Nephron progenitor cell (in vitro differentiated cells): ENCODE measurements around the gene DOCK9.

Experiments used
- DNase-seq: peaks from one replicate; pipeline ENCODE4 v3.0.0; 2021
- H3K27ac Mint-ChIP-seq: 2 replicates; pipeline ENCODE4 v1.8.0; 2021; ENCODE audit warnings: mild to moderate bottlenecking, moderate library complexity, mixed read lengths
- H3K27me3 Mint-ChIP-seq: 2 replicates; pipeline ENCODE4 v1.8.0; 2021; ENCODE audit warnings: mild to moderate bottlenecking, low read depth, mixed read lengths; ENCODE audit not compliant: poor library complexity
- H3K36me3 Mint-ChIP-seq: 2 replicates; pipeline ENCODE4 v1.8.0; 2021; ENCODE audit warnings: low read depth, mixed read lengths
- H3K4me1 Mint-ChIP-seq: 2 replicates; pipeline ENCODE4 v1.8.0; 2021; ENCODE audit warnings: mixed read lengths
- H3K4me3 Mint-ChIP-seq: 2 replicates; pipeline ENCODE4 v1.8.0; 2021; ENCODE audit warnings: mild to moderate bottlenecking, moderate library complexity, mixed read lengths
- H3K9me3 Mint-ChIP-seq: 2 replicates; pipeline ENCODE4 v1.8.0; 2021; ENCODE audit warnings: mild to moderate bottlenecking, moderate library complexity, mixed read lengths
- TF ChIP-seq, protein P1 (sequence below): fragments of 200-600 bp; sonication (generic); IDR thresholded peaks from 2 replicates; pipeline ENCODE4 v1.5.0; 2021; ENCODE audit warnings: antibody characterized with exemption

The DOCK9 gene

DNA sequence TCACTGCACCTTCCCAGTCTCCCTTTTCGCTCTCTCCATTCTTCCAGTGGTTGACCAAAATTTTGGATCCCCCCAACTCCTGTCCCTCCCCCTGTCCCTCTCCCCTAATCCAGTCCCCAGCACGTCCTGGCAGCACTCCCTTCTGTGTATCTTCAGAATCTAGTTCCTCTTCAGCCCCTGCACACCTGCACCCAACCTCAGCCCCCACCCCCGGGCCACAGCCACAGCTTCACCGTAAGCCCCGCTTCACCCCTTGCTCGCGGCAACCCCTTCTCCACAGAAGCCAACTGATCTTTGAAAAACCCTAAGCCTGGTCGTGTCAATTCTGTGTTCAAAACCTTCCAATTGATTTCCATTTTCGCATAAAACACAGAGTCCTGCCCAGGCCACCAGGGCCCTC, 189.9 kb downstream of the DOCK9 start:
- H3K4me1 Mint-ChIP-seq: peaks cover 19% of the 10 kb centered on the region
- no peak for DNase-seq
- H3K27me3 Mint-ChIP-seq: peaks cover 15% of the 10 kb centered on the region
- H3K27ac Mint-ChIP-seq: no peak overlapping the region
- no peaks in the 10 kb centered on the region for H3K9me3 Mint-ChIP-seq
- no peak overlapping the region for H3K4me3 Mint-ChIP-seq
- H3K36me3 Mint-ChIP-seq: no peaks in the 10 kb centered on the region
- TF ChIP-seq, protein P1, sequence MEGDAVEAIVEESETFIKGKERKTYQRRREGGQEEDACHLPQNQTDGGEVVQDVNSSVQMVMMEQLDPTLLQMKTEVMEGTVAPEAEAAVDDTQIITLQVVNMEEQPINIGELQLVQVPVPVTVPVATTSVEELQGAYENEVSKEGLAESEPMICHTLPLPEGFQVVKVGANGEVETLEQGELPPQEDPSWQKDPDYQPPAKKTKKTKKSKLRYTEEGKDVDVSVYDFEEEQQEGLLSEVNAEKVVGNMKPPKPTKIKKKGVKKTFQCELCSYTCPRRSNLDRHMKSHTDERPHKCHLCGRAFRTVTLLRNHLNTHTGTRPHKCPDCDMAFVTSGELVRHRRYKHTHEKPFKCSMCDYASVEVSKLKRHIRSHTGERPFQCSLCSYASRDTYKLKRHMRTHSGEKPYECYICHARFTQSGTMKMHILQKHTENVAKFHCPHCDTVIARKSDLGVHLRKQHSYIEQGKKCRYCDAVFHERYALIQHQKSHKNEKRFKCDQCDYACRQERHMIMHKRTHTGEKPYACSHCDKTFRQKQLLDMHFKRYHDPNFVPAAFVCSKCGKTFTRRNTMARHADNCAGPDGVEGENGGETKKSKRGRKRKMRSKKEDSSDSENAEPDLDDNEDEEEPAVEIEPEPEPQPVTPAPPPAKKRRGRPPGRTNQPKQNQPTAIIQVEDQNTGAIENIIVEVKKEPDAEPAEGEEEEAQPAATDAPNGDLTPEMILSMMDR: no peak

DNA sequence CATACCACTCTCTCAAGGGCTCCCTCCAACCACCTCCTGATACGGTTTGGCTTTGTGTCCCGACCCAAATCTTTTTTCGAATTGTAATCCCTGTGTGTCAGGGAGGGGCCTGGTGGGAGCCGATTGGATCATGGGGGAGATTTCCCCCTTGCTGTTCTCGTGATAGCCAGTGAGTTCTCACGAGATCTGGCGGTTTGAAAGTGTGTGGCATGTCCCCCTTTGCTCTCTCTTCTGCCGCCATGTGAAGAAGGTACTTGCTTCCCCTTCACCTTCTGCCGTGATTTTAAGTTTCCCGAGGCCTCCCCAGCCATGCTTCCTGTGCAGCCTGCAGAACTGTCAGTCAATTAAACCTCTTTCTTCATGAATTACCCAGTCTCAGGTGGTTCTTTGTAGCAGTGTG, 190.7 kb downstream of the DOCK9 start:
- Mint-ChIP-seq H3K4me1 (peaks cover 13% of the 10 kb centered on the region), H3K27ac (no peak overlapping the region), H3K27me3 (peaks cover 15% of the 10 kb centered on the region), H3K36me3 (no peaks in the 10 kb centered on the region), H3K4me3 (no peak overlapping the region), H3K9me3 (no peaks in the 10 kb centered on the region)
- TF ChIP-seq, protein P1: no peak
- no peak for DNase-seq

DNA sequence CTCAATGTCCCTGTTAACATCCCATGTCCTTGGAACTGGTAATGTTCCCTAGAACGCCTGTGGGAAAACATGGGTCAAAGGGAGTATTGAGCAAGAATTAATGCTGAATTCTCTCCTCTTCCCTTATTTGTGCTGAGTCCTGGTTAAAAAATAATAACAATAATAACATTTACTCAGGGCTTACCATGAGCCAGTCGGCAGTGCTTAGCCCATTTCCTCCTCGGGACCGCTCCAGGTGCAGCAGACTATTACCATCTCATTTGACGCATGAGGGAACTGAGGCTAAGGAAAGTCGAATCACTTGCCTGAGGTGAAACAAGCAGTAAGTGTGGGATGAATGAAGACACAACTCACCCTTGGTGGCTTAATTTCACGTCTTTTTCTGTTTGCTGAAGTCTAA, 191.8 kb downstream of the DOCK9 start:
- Mint-ChIP-seq H3K9me3 (peaks cover 3% of the 10 kb centered on the region), H3K36me3 (no peaks in the 10 kb centered on the region), H3K4me3 (no peak overlapping the region), H3K27me3 (peaks cover 15% of the 10 kb centered on the region), H3K27ac (no peak overlapping the region), H3K4me1 (peaks cover 7% of the 10 kb centered on the region)
- no peak for DNase-seq
- TF ChIP-seq, protein P1: no peak

DNA sequence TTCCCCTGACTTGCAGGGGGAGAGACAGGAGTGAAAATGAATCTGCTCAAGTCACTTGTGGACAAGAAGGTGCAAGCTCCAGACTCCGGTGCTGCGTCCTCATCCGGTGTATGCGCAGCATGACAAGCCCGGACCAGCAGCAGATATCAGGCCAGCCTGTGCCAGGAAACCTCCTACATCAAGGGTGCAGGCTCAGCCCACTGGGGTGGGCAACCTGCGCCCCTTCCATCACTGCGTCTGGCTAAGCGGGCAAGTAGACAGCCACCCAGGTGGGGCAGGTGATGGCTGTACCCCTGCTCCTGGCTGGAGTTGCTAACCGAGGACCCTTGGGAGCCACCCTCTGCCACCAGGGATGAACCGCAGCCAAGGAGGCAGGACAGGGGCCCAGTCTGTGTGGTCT, 192.5 kb downstream of the DOCK9 start:
- Mint-ChIP-seq H3K4me3 (no peak overlapping the region), H3K27ac (no peak overlapping the region), H3K9me3 (peaks cover 3% of the 10 kb centered on the region), H3K4me1 (peaks cover 7% of the 10 kb centered on the region), H3K36me3 (no peaks in the 10 kb centered on the region), H3K27me3 (peaks cover 15% of the 10 kb centered on the region)
- TF ChIP-seq, protein P1: no peak
- DNase-seq: no peak

DNA sequence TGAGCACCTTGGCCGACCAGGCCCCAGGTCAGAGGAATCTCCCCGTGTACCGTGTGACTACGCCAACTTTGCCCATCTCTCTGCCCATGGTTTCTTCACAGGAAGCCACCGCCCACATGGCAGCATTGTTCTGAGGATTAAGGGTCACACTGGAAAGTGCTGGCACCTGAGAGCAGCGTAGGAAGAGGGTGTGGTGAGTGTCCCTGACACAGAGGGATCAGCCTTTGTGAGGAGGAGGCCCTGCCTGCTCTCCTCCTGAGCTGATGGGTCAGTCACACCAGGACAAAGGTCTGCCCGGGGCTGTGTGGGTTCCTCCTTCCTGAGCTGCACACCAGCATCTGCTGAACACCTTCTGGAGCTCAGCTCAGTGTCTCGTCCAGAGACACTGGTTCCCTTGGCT, 193.2 kb downstream of the DOCK9 start:
- no peak overlapping the region for H3K27ac Mint-ChIP-seq

DNA sequence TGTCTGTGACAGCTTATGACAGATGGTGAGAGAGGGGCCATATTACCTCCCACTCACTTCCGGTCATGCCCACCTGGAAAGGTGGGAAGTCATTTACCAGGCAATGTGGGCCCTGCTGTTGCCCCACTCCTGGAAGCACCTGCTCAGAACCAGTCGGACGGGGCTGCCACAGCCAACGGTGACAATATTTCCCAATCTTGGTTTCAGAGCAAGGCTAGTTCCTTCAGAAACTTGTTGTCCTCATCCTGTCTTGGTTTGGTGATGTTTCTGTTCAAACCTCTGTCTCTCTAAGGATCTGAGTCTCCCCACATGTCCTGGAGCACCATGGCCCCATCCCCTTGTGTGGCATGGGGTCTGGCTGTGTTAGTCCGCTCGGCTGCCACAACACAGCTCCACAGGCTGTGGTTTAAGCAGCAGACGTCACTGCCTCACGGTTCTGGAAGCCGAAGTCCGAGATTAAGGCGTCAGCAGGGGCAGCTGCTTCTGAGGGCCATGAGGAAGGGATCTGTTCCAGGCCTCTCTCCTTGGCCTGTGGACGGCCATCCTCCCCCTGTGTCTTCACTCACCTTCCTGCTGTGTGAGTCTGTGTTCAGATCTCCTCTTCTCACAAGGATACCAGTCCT, 193.9 kb downstream of the DOCK9 start:
- Mint-ChIP-seq H3K27ac (no peak overlapping the region), H3K36me3 (no peaks in the 10 kb centered on the region), H3K4me1 (peaks cover 7% of the 10 kb centered on the region), H3K4me3 (no peak overlapping the region), H3K9me3 (peaks cover 3% of the 10 kb centered on the region), H3K27me3 (peaks cover 9% of the 10 kb centered on the region)
- TF ChIP-seq, protein P1: no peak
- DNase-seq: no peak

More for the DNA sequence above, 193.2 kb downstream of the DOCK9 start:
- Mint-ChIP-seq H3K27me3 (peaks cover 13% of the 10 kb centered on the region), H3K4me1 (peaks cover 7% of the 10 kb centered on the region), H3K9me3 (peaks cover 3% of the 10 kb centered on the region), H3K4me3 (no peak overlapping the region), H3K36me3 (no peaks in the 10 kb centered on the region)
- no peak for DNase-seq
- TF ChIP-seq, protein P1: no peak
